ENCODE results near the gene POMT2. TPM values are rescaled to one million over a fixed set of nuclear protein-coding genes. Genes with fewer than 3 reads are reported as not detected.

Gene POMT2
- total and polyA plus RNA-seq, 2 donors (not counting 3 experiments of a cell fraction or from before 2014, with no cell fraction given): 19.5 to 48.2 TPM

GRCh38 chr14:77231721-77232120 is 89.0 kb downstream of the POMT2 start:
- BruUV-seq (replicated peaks): no TSS peak
- POLR2A ChIA-PET: no interaction called here
- Histone ChIP-seq H3K79me2 (ENCODE audit: control insufficient read depth, insufficient read depth, low read length) (no peaks in the 10 kb centered on the region), H3K9ac (replicated peaks; ENCODE audit: extremely low read depth, insufficient read depth, low read length) (no peak overlapping the region), H3K4me3 (replicated peaks in 1 of 3; ENCODE audit: insufficient read depth in 1 of 3, low read depth in 1 of 3, low read length in 3 of 3) (no peak overlapping the region), H4K20me1 (replicated peaks; ENCODE audit: control insufficient read depth, extremely low read depth, insufficient read depth, low read length) (no peaks in the 10 kb centered on the region), H3K9me1 (replicated peaks; ENCODE audit: control insufficient read depth, extremely low read depth, insufficient read depth, low read length) (no peaks in the 10 kb centered on the region), H3K4me2 (ENCODE audit: insufficient read depth, low read length) (no peak overlapping the region), H3K4me1 (ENCODE audit: control insufficient read depth, extremely low read depth, insufficient read depth, low read length) (no peaks in the 10 kb centered on the region), H3K27ac (ENCODE audit: insufficient read depth, low read depth, low read length) (no peak overlapping the region), H3K27me3 (ENCODE audit: control insufficient read depth in 2 of 2, insufficient read depth in 2 of 2, low read length in 2 of 2) (no peaks in the 10 kb centered on the region), H3K36me3 (ENCODE audit: control insufficient read depth in 2 of 2, extremely low read depth in 1 of 2, insufficient read depth in 2 of 2, low read length in 2 of 2) (no peaks in the 10 kb centered on the region), H3K9me3 (replicated peaks; ENCODE audit: control insufficient read depth, insufficient read depth, low read length) (no peaks in the 10 kb centered on the region), H2AFZ (ENCODE audit: low read depth, low read length) (no peak overlapping the region)
- FAIRE-seq (no peak), DNase-seq (ENCODE audit: low read depth, low spot score) (no peak)
- TF ChIP-seq GATA2 (IDR thresholded peaks at IDR 0.05; ENCODE audit: insufficient read depth, insufficient read length, low read depth, low read length) (no peak), POLR2A (IDR thresholded peaks at IDR 0.05; ENCODE audit: low read depth, low read length) (no peak), MAX (IDR thresholded peaks at IDR 0.05; ENCODE audit: insufficient read depth, insufficient read length) (no peak), POLR2AphosphoS5 (IDR thresholded peaks at IDR 0.05; ENCODE audit: insufficient read depth, low read depth, low read length) (no peak), JUN (IDR thresholded peaks at IDR 0.05; ENCODE audit: borderline replicate concordance, insufficient read depth, insufficient read length, low read depth) (no peak), FOS (IDR thresholded peaks at IDR 0.05; ENCODE audit: borderline replicate concordance, insufficient read depth, low read length) (no peak), CTCF (IDR thresholded peaks at IDR 0.05; ENCODE audit: extremely low read depth in 1 of 2, insufficient read depth in 1 of 2, low read depth in 1 of 2, low read length in 2 of 2) (no peak), MYC (IDR thresholded peaks at IDR 0.05; ENCODE audit: low read depth, low read length) (no peak), EZH2 (IDR thresholded peaks at IDR 0.05; ENCODE audit: borderline replicate concordance, low read depth, low read length, severe bottlenecking) (no peak)
- intact Hi-C loops (cut with micrococcal nuclease) (no loop called here), dilution Hi-C loops (cut with MboI; ENCODE audit: extremely low pct_ligation_motif_present, low sequenced_read_pairs) (no loop called here)
- CTCF ChIA-PET: no interaction called here
